SK-N-SH treated with all-trans-retinoic acid at 6 μM for 48 hours (cell line): ENCODE results near the gene SLC12A8.

Experiments
- BACH2 ChIP-seq: fragments of 250-450 bp; sonication (Bioruptor Pico); IDR thresholded peaks from 2 replicates; pipeline ENCODE4 v1.9.0; 2021; ENCODE audit warnings: mild to moderate bottlenecking, borderline replicate concordance
- CREB5 ChIP-seq: fragments of 250-450 bp; sonication (Bioruptor Pico); IDR thresholded peaks from 2 replicates; pipeline ENCODE4 v1.5.1; 2020; ENCODE audit warnings: low read depth, mild to moderate bottlenecking, moderate library complexity
- CSDC2 ChIP-seq: fragments of 250-450 bp; sonication (Bioruptor Pico); IDR thresholded peaks from 2 replicates; pipeline ENCODE4 v1.5.0; 2020; ENCODE audit warnings: mild to moderate bottlenecking, moderate library complexity
- CSRNP3 ChIP-seq: fragments of 250-450 bp; sonication (Bioruptor Pico); IDR thresholded peaks from 2 replicates; pipeline ENCODE4 v1.5.1; 2021; ENCODE audit warnings: mild to moderate bottlenecking, moderate library complexity
- ISL1 ChIP-seq: fragments of 250-450 bp; sonication (Bioruptor Pico); IDR thresholded peaks from 2 replicates; pipeline ENCODE4 v2.1.2; 2022; ENCODE audit warnings: mild to moderate bottlenecking, moderate library complexity
- OSR1 ChIP-seq: fragments of 250-450 bp; sonication (Bioruptor Pico); IDR thresholded peaks from 2 replicates; pipeline ENCODE4 v1.8.0; 2022; ENCODE audit warnings: moderate library complexity, mild to moderate bottlenecking, inconsistent platforms
- PATZ1 ChIP-seq: fragments of 250-450 bp; sonication (Bioruptor Pico); IDR thresholded peaks from 2 replicates; pipeline ENCODE4 v1.8.0; 2020; ENCODE audit warnings: mild to moderate bottlenecking, moderate library complexity, borderline replicate concordance
- PPARA ChIP-seq: fragments of 250-450 bp; sonication (Bioruptor Pico); IDR thresholded peaks from 2 replicates; pipeline ENCODE4 v1.5.0; 2020; ENCODE audit warnings: mild to moderate bottlenecking, borderline replicate concordance
- TOX ChIP-seq: fragments of 250-450 bp; sonication (Bioruptor Pico); IDR thresholded peaks from 2 replicates; pipeline ENCODE4 v1.8.0; 2021; ENCODE audit warnings: mild to moderate bottlenecking, moderate library complexity, borderline replicate concordance
- TSHZ2 ChIP-seq: fragments of 250-450 bp; sonication (Bioruptor Pico); IDR thresholded peaks from 2 replicates; pipeline ENCODE4 v1.5.0; 2020; ENCODE audit warnings: mild to moderate bottlenecking, moderate library complexity
- ZFP30 ChIP-seq: fragments of 450-650 bp; formaldehyde crosslinking; IDR thresholded peaks from 2 replicates; pipeline ENCODE4 v1.5.0; 2022; ENCODE audit warnings: mild to moderate bottlenecking, moderate library complexity
- ZNF70 ChIP-seq: fragments of 450-650 bp; formaldehyde crosslinking; IDR thresholded peaks from 2 replicates; pipeline ENCODE4 v1.5.0; 2020; ENCODE audit warnings: mild to moderate bottlenecking, moderate library complexity

- no peak for TF ChIP-seq BACH2 (CRISPR knock-in tag)
- no peak for TF ChIP-seq ISL1 (CRISPR knock-in tag)
- TF ChIP-seq ZFP30 (CRISPR knock-in tag), result no peak
- TF ChIP-seq CSDC2 (CRISPR knock-in tag), result no peak
- TF ChIP-seq CREB5 (CRISPR knock-in tag), result no peak
- TF ChIP-seq OSR1 (CRISPR knock-in tag), result no peak
- no peak for TF ChIP-seq PATZ1 (CRISPR knock-in tag)
- TF ChIP-seq PPARA, result no peak
- no peak for TF ChIP-seq TOX (CRISPR knock-in tag)
- TF ChIP-seq CSRNP3, result no peak
- no peak for TF ChIP-seq ZNF70 (CRISPR knock-in tag)
- no peak for TF ChIP-seq TSHZ2 (CRISPR knock-in tag)
These were observed 43.7 kb downstream of the SLC12A8 start for GRCh38 chr3:125168711-125169393.
